Loucy (cell line): Measurements from ENCODE around the gene ALS2.

ENCODE experiments used
- H2AFZ ChIP-seq: fragments of 200-600 bp; sonication (generic); 2 replicates; pipeline ENCODE4 v1.6.0; 2016; ENCODE audit warnings: antibody characterized with exemption, mild to moderate bottlenecking, low read length, moderate library complexity
- H3F3A ChIP-seq: fragments of 200-600 bp; 2 replicates; pipeline ENCODE4 v1.6.0; 2016; ENCODE audit warnings: antibody characterized with exemption, low read depth, mild to moderate bottlenecking
- H3K27me3 ChIP-seq: fragments of 200-600 bp; sonication (generic); 2 replicates; pipeline ENCODE4 v1.6.1; 2014; ENCODE audit warnings: low read length, mild to moderate bottlenecking; ENCODE audit not compliant: insufficient read depth, poor library complexity, severe bottlenecking
- H3K36me3 ChIP-seq: fragments of 200-600 bp; sonication (generic); 2 replicates; pipeline ENCODE4 v1.6.1; 2016; ENCODE audit warnings: low read length; ENCODE audit not compliant: insufficient read depth
- H3K4me1 ChIP-seq: fragments of 200-600 bp; sonication (generic); 2 replicates; pipeline ENCODE4 v1.5.1; 2014; ENCODE audit warnings: low read length, mild to moderate bottlenecking; ENCODE audit not compliant: insufficient read depth, poor library complexity, severe bottlenecking
- H3K4me2 ChIP-seq: fragments of 200-600 bp; sonication (generic); 2 replicates; pipeline ENCODE4 v1.6.0; 2014; ENCODE audit warnings: antibody characterized with exemption, low read length, low read depth, mild to moderate bottlenecking; ENCODE audit not compliant: poor library complexity, severe bottlenecking
- H3K4me3 ChIP-seq: fragments of 200-600 bp; sonication (generic); 2 replicates; pipeline ENCODE4 v1.5.1; 2014; ENCODE audit warnings: low read length, mild to moderate bottlenecking, mixed read lengths; ENCODE audit not compliant: poor library complexity, severe bottlenecking
- H3K79me2 ChIP-seq: fragments of 200-600 bp; sonication (generic); 2 replicates; pipeline ENCODE4 v1.6.1; 2014; ENCODE audit warnings: low read length; ENCODE audit not compliant: insufficient read depth
- H3K9ac ChIP-seq: fragments of 200-600 bp; sonication (generic); 2 replicates; pipeline ENCODE4 v1.6.0; 2014; ENCODE audit warnings: mild to moderate bottlenecking, low read depth, low read length, moderate library complexity; ENCODE audit not compliant: poor library complexity, severe bottlenecking
- H3K9me2 ChIP-seq: fragments of 200-600 bp; sonication (generic); replicated peaks from 2 replicates; pipeline ENCODE4 v1.6.1; 2016; ENCODE audit warnings: low read depth, low read length, mixed read lengths
- H3K9me3 ChIP-seq: fragments of 200-600 bp; sonication (generic); 2 replicates; pipeline ENCODE4 v1.6.1; 2014; ENCODE audit warnings: mild to moderate bottlenecking, antibody characterized with exemption, low read length, low read depth; ENCODE audit not compliant: insufficient read depth
- H4K20me1 ChIP-seq: fragments of 200-600 bp; sonication (generic); 2 replicates; pipeline ENCODE4 v1.6.0; 2014; ENCODE audit warnings: antibody characterized with exemption, low read length, mild to moderate bottlenecking; ENCODE audit not compliant: insufficient read depth, poor library complexity, severe bottlenecking
- EZH2phosphoT487 ChIP-seq: fragments of 200-600 bp; IDR thresholded peaks from 2 replicates; pipeline ENCODE4 v1.6.1; 2018; ENCODE audit warnings: antibody characterized with exemption, mild to moderate bottlenecking, moderate library complexity, borderline replicate concordance
- TF ChIP-seq, protein P1 (sequence below): fragments of 200-600 bp; sonication (generic); conservative IDR thresholded peaks from 2 replicates; pipeline ENCODE4 v1.5.1; 2014; ENCODE audit warnings: mild to moderate bottlenecking, antibody characterized with exemption, low read length

ALS2 gene

DNA sequence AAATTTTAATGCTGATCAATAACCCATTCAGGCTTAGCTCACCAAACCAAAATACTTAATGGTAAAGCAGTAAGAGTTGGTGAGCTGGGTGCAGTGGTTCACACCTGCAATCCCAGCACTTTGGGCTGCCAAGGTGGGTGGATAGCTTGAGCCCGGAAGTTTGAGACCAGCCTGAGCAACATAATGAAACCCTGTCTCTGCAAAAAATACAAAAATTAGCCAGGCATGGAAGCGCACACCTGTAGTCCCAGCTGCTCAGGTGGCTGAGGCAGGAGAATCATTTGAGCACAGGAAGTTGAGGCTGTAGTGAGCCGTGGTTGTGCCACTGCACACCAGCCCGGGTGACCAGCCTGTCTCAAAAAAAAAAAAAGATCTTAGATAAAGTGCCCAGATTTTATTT lies 46.6 kb downstream of the ALS2 start:
- Histone ChIP-seq H3K27me3 (no peaks in the 10 kb centered on the region), H3K9ac (no peak overlapping the region), H3K4me1 (no peaks in the 10 kb centered on the region), H3K4me2 (no peak overlapping the region), H3K9me3 (no peaks in the 10 kb centered on the region; the same call in 1 of the 2 replicates), H3F3A (no peaks in the 10 kb centered on the region), H3K4me3 (no peak overlapping the region), H3K36me3 (no peaks in the 10 kb centered on the region), H3K79me2 (no peaks in the 10 kb centered on the region), H3K9me2 (no peaks in the 10 kb centered on the region), H4K20me1 (no peaks in the 10 kb centered on the region), H2AFZ (no peak overlapping the region)
- TF ChIP-seq, protein P1, sequence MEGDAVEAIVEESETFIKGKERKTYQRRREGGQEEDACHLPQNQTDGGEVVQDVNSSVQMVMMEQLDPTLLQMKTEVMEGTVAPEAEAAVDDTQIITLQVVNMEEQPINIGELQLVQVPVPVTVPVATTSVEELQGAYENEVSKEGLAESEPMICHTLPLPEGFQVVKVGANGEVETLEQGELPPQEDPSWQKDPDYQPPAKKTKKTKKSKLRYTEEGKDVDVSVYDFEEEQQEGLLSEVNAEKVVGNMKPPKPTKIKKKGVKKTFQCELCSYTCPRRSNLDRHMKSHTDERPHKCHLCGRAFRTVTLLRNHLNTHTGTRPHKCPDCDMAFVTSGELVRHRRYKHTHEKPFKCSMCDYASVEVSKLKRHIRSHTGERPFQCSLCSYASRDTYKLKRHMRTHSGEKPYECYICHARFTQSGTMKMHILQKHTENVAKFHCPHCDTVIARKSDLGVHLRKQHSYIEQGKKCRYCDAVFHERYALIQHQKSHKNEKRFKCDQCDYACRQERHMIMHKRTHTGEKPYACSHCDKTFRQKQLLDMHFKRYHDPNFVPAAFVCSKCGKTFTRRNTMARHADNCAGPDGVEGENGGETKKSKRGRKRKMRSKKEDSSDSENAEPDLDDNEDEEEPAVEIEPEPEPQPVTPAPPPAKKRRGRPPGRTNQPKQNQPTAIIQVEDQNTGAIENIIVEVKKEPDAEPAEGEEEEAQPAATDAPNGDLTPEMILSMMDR: no peak

DNA sequence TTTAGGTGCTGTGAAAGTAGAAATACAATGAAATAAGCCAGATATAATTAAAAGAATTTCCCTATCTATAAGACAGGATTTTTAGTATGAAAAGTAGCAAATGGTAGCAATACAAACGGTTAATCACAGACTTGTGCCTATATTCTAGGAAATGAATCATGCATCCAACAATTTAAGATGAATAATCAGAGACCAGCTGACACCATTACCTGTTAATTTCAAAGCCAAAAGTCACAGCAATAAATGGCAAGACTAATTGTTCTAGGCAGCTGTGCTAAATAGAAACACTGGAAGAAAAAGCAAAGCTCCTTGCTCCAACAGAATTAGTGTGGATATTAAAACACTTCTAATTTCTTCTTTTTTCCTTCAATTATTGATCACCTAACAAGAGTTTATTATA lies 47.2 kb downstream of the ALS2 start:
- H3F3A ChIP-seq: no peaks in the 10 kb centered on the region
- no peaks in the 10 kb centered on the region for H3K36me3 ChIP-seq
- H3K9me2 ChIP-seq: no peaks in the 10 kb centered on the region
- H3K4me3 ChIP-seq: no peak overlapping the region
- TF ChIP-seq, protein P1: no peak
- TF ChIP-seq EZH2phosphoT487: no peak
- H3K4me2 ChIP-seq: no peak overlapping the region
- no peaks in the 10 kb centered on the region for H3K79me2 ChIP-seq
- H3K27me3 ChIP-seq: no peaks in the 10 kb centered on the region
- no peak overlapping the region for H2AFZ ChIP-seq
- H3K9me3 ChIP-seq: no peaks in the 10 kb centered on the region; the same call in 1 of the 2 replicates
- no peak overlapping the region for H3K9ac ChIP-seq
- no peaks in the 10 kb centered on the region for H3K4me1 ChIP-seq
- no peaks in the 10 kb centered on the region for H4K20me1 ChIP-seq

DNA sequence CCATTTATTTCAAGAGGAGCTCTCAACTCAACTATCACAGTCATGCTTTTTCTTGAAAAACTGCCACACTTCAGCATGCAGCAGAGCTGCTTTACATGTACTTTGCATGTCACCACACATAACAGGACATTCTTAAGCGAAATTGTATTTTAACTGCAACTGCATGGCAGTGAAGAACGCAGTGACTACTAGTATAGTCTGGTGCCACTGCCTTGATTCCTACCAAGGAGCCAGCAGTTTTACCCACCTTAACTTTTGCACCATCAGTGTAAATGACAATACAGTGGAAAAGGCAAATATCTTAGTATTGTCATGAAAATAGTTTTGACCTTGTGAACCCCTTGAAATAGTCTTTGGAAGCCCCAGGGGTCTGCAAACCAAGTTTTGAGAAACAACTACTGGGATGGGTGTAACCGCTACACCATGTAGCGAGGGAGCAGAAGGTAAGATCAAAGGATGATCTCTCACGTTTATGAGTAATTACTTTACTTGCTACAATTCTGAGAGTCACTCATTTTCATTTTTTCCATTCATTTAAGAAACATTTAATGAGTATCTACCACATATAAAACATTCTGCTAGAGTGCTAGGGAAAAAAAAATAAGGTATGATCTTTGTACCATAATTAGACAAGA lies 50.0 kb downstream of the ALS2 start:
- Histone ChIP-seq H3K36me3 (no peaks in the 10 kb centered on the region), H3K4me3 (no peak overlapping the region), H3K27me3 (no peaks in the 10 kb centered on the region)

More for the DNA sequence above, 50.0 kb downstream of the ALS2 start:
- Histone ChIP-seq H3K79me2 (no peaks in the 10 kb centered on the region), H3K4me1 (no peaks in the 10 kb centered on the region), H3K9me3 (no peaks in the 10 kb centered on the region), H3K9me2 (no peaks in the 10 kb centered on the region), H3K9ac (no peak overlapping the region), H3K4me2 (no peak overlapping the region), H3F3A (no peaks in the 10 kb centered on the region), H2AFZ (no peak overlapping the region), H4K20me1 (no peaks in the 10 kb centered on the region)
- no peak for TF ChIP-seq EZH2phosphoT487
- TF ChIP-seq, protein P1: no peak
